HFFc6 (cell line): ENCODE measurements around the gene CCDC40. TPM values are rescaled to one million over a fixed set of nuclear protein-coding genes. Genes with fewer than 3 reads are reported as not detected.

Experiments
- DNase-seq: peaks from one replicate; pipeline ENCODE4 v3.0.0-alpha.2; 2018
- H3K27ac Mint-ChIP-seq: 2 replicates; pipeline ENCODE4 v1.8.0; 2020; ENCODE audit warnings: mild to moderate bottlenecking, mixed read lengths
- H3K27me3 Mint-ChIP-seq: 2 replicates; pipeline ENCODE4 v1.8.0; 2021; ENCODE audit warnings: mild to moderate bottlenecking, moderate library complexity, mixed read lengths; ENCODE audit not compliant: insufficient read depth
- H3K36me3 Mint-ChIP-seq: 2 replicates; pipeline ENCODE4 v1.8.0; 2021; ENCODE audit warnings: low read depth, mixed read lengths
- H3K4me1 Mint-ChIP-seq: 2 replicates; pipeline ENCODE4 v1.8.0; 2020; ENCODE audit warnings: low read depth, mixed read lengths
- H3K4me3 Mint-ChIP-seq: 2 replicates; pipeline ENCODE4 v1.8.0; 2020; ENCODE audit warnings: mild to moderate bottlenecking, moderate library complexity, mixed read lengths
- H3K9me3 Mint-ChIP-seq: 2 replicates; pipeline ENCODE4 v1.8.0; 2020; ENCODE audit warnings: mild to moderate bottlenecking, mixed read lengths
- total RNA-seq, 6 experiments: library from RNA; stranded (reverse); fragmentation: NEBNext Ultra II Directional; extraction: Animal tissue kit (Norgen Biotek cat#: 25700); gene quantifications; 2 replicates in 1 of 6; 3 replicates in 5 of 6; pipeline ENCODE4 v1.2.3, GENCODE V29; 2021
- TF ChIP-seq, protein P1 (sequence below): fragments of 200-600 bp; sonication (generic); IDR thresholded peaks from 2 replicates; pipeline ENCODE4 v1.5.0; 2021; ENCODE audit warnings: antibody characterized with exemption, mild to moderate bottlenecking

CCDC40 gene
- total RNA-seq, 6 experiments from 2014 or later, result 1.7 to 3.2 (median 2.1) TPM

DNA sequence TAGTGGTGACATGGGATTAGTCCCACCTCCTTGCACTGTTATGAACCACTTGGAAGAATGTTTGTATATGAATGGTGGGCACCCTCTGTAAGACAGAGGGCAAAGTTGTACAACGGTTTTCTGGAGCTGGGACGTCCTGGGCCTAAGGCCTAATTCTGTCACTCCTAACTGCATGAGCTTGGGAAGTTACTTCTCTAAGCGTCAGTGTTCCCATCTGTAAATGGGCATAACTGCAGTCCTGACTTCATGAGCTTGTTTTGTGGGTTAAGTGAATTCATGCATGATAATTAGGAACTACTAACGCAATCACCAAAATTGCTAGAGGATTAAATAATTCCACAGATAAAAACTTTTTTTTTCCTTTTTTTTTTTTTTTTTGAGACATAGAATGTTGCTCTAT lies 2.6 kb upstream of the CCDC40 start:
- Mint-ChIP-seq H3K36me3 (no peaks in the 10 kb centered on the region), H3K4me3 (peak overlapping the region; percentile 97; the same call in 1 of the 2 replicates), H3K9me3 (no peaks in the 10 kb centered on the region), H3K27ac (no peak overlapping the region), H3K27me3 (peaks cover 4% of the 10 kb centered on the region; the same call in 1 of the 2 replicates), H3K4me1 (peaks cover 35% of the 10 kb centered on the region)
- TF ChIP-seq, protein P1, sequence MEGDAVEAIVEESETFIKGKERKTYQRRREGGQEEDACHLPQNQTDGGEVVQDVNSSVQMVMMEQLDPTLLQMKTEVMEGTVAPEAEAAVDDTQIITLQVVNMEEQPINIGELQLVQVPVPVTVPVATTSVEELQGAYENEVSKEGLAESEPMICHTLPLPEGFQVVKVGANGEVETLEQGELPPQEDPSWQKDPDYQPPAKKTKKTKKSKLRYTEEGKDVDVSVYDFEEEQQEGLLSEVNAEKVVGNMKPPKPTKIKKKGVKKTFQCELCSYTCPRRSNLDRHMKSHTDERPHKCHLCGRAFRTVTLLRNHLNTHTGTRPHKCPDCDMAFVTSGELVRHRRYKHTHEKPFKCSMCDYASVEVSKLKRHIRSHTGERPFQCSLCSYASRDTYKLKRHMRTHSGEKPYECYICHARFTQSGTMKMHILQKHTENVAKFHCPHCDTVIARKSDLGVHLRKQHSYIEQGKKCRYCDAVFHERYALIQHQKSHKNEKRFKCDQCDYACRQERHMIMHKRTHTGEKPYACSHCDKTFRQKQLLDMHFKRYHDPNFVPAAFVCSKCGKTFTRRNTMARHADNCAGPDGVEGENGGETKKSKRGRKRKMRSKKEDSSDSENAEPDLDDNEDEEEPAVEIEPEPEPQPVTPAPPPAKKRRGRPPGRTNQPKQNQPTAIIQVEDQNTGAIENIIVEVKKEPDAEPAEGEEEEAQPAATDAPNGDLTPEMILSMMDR, result no peak
- no peak for DNase-seq

DNA sequence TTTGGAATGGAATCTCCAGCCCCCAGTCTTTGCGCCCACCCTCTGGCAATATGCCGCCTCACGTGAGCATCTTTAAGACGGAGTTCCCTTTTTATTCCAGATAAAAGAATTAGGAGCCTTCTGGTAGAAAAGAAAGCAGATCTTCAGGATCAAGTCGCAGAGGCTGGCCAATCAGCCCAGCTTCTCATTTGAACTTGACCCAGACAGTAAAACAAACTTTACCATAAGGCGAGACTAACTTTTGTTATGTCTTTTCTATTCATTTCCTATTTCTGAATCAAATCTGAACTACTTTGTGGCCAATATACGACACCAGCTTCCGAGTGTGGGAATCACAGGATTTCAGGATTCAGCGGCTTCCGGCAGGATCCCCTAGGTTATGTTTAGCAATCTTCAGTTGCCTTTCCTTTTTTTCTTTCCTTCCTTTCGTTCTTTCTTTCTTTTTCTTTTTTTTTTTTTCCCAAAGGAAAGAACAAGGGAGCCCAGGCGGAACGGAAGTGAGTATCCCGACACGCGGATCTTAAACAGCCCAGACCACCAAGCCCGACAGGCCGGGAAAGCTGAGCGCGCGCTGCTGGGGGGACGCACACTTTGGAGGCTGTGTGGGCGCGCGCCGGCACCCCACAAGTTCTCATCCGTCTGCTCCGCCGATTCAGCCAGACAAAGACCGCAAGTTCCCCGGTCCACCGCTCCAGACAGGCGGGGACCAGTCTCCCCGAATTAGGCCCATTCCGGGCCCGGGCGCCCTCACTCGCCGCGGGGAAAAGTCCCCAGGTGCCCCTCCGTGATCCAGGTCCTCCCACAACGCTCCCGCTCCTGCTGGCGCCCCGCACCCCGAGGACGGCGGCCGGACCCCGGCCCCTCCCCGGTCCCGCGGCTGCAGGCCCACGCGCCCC lies 1.4 kb upstream of the CCDC40 start:
- peak; percentile 25 for DNase-seq
- Mint-ChIP-seq H3K4me3 (peak overlapping the region; percentile 97), H3K27ac (peak overlapping the region; percentile 91), H3K36me3 (no peaks in the 10 kb centered on the region), H3K9me3 (no peaks in the 10 kb centered on the region), H3K27me3 (peaks cover 1% of the 10 kb centered on the region), H3K4me1 (peaks cover 23% of the 10 kb centered on the region)
- TF ChIP-seq, protein P1, result no peak

DNA sequence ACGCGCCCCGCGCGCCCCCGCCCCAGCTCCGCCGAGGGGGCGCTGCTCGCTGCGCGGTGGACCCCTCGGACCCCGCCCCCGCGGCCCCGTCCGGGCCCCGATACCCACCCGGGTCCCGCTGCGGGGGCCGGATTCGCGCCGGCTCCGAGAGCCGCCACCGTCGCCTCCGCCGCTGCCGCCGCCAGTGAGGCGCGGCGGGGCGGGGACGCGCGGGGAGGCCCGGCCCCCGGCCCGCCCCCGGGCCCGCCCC lies 830 bp upstream of the CCDC40 start, which contains the start of gene TBC1D16:
Gene TBC1D16, minus strand, starts transcription at position 186 of the 250 bp plus-strand sequence. CDS start 22,325 bp downstream, outside the sequence.
- Mint-ChIP-seq H3K4me1 (peaks cover 21% of the 10 kb centered on the region), H3K4me3 (peak within 1 kb of the TSS; percentile 97), H3K9me3 (no peaks in the 10 kb centered on the region), H3K27me3 (peaks cover 1% of the 10 kb centered on the region), H3K27ac (peak within 1 kb of the TSS; percentile 94), H3K36me3 (no peaks in the 10 kb centered on the region)
- TF ChIP-seq, protein P1, result no peak
- no peak for DNase-seq

DNA sequence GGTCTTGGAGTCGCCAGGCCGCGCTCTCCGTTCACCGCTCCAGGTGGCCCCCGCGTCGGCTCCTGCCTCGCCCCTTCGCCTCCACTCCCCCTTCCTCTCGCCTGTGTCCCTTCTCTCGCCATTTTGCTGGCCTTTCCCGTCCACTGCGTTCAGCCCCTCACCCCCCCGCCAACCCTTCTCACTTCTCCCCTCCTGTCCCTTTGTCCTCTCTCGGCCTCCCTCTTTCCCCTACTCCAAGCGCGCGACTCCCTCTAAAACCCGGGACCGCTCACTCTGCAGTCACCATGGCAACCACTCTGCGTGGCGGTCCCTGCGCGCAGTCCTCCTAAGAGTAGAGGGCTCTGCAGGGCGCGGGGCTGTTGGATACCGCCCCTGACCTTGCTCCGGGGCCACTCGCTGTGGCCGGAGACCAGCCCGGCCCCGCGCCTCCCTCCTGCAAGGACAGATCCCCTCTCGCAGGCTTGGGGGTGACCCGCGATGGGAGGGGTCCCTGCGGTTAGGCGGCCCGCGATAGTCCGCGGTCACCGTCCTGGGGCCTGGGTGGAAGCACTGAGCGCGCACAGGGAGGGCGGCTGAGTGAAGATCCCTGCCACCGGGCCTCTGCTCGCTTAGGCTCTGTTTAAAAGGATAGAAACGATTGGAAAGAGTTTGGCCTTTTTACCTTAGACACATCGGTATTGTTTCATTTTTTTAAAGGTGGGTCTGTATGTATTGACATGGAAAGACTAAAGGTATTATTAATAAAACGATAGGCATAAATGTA lies 454 bp downstream of the CCDC40 start:
- H3K36me3 Mint-ChIP-seq, result no peaks in the 10 kb centered on the region
- H3K9me3 Mint-ChIP-seq, result no peaks in the 10 kb centered on the region
- TF ChIP-seq, protein P1, result no peak
- peak overlapping the region; percentile 94 for H3K27ac Mint-ChIP-seq
- peak; percentile 5 for DNase-seq
- H3K4me1 Mint-ChIP-seq, result peaks cover 21% of the 10 kb centered on the region
- H3K27me3 Mint-ChIP-seq, result peaks cover 1% of the 10 kb centered on the region
- peak overlapping the region; percentile 90 for H3K4me3 Mint-ChIP-seq

DNA sequence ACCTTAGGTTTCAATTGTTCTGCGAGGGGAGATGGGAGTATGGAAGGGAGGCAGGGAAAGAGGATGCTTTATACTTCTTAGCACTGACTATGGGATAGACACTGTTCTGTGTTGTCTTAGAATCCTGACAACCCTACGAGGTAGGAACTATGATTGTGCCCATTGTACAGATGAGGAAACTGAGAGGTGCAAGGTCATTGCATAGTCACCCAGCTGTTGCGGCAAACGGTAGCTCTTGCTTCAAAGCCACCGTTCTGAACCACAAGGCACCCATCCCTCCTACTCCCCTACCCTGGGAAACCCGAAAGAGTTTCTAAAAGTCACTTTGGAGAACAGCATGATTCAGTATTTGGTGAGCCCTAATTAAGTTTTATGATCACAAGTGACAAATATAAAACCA lies 7.5 kb downstream of the CCDC40 start:
- Mint-ChIP-seq H3K27me3 (no peaks in the 10 kb centered on the region; the same call in 1 of the 2 replicates), H3K27ac (no peak overlapping the region), H3K36me3 (peaks cover 9% of the 10 kb centered on the region; the same call in 1 of the 2 replicates), H3K4me3 (no peak overlapping the region), H3K4me1 (no peaks in the 10 kb centered on the region), H3K9me3 (no peaks in the 10 kb centered on the region)
- DNase-seq, result no peak
- TF ChIP-seq, protein P1, result no peak
